Gastrocnemius medialis (tissue), 4 donors: ENCODE data around the gene EYS.

Experiments
- CTCF ChIP-seq, 5 experiments: fragments of 450-650 bp in 3 of 5; fragments of 200-600 bp in 2 of 5; sonication (generic) in 2 of 5; IDR thresholded peaks in 4 of 5; conservative IDR thresholded peaks in 1 of 5; 1 replicate in 4 of 5; 2 replicates in 1 of 5; pipeline ENCODE4 v1.5.1; 2016 to 2019; ENCODE audit warnings: antibody characterized with exemption in 5 of 5, mild to moderate bottlenecking in 3 of 5, moderate library complexity in 3 of 5
- POLR2A ChIP-seq, 2 donors: fragments of 450-650 bp; IDR thresholded peaks; one replicate each; pipeline ENCODE4 v1.6.1; 2017; ENCODE audit warnings: antibody characterized with exemption in 2 of 2, mild to moderate bottlenecking in 2 of 2, moderate library complexity in 2 of 2

GRCh38 chr6:65569505-65569904 is 137.5 kb downstream of the EYS start:
- TF ChIP-seq CTCF (IDR thresholded peaks at IDR 0.05 in 4 of 5, conservative IDR thresholded peaks at IDR 0.05 in 1 of 5): no peak
- no peak for TF ChIP-seq POLR2A (IDR thresholded peaks at IDR 0.05)
